Neural progenitor cell (in vitro differentiated cells): Measurements from ENCODE around the gene TMEM161B. TPM values are rescaled to one million over a fixed set of nuclear protein-coding genes. Genes with fewer than 3 reads are reported as not detected.

Experiments used
- DNase-seq: peaks from one replicate; pipeline ENCODE4 v3.0.0-alpha.2; 2016; ENCODE audit warnings: low spot score
- H2AFZ ChIP-seq: fragments of 200-600 bp; sonication (generic); replicated peaks from 2 replicates; pipeline ENCODE4 v1.6.1; 2016; ENCODE audit warnings: antibody characterized with exemption
- H3F3A ChIP-seq: fragments of 200-600 bp; sonication (generic); 2 replicates; pipeline ENCODE4 v1.6.1; 2016; ENCODE audit warnings: antibody characterized with exemption, low read depth
- H3K27ac ChIP-seq: fragments of 200-600 bp; sonication (generic); 2 replicates; pipeline ENCODE4 v1.5.1; 2016; ENCODE audit warnings: mild to moderate bottlenecking
- H3K27me3 ChIP-seq: fragments of 200-600 bp; sonication (generic); 2 replicates; pipeline ENCODE4 v1.6.1; 2016; ENCODE audit warnings: mild to moderate bottlenecking, moderate library complexity
- H3K36me3 ChIP-seq: fragments of 200-600 bp; sonication (generic); 2 replicates; pipeline ENCODE4 v1.5.1; 2016
- H3K4me1 ChIP-seq: fragments of 200-600 bp; sonication (generic); 2 replicates; pipeline ENCODE4 v1.6.1; 2016; ENCODE audit warnings: mixed run types
- H3K4me2 ChIP-seq: fragments of 200-600 bp; sonication (generic); 2 replicates; pipeline ENCODE4 v1.6.1; 2016
- H3K4me3 ChIP-seq: fragments of 200-600 bp; sonication (generic); 2 replicates; pipeline ENCODE4 v1.5.1; 2016
- H3K79me2 ChIP-seq: fragments of 200-600 bp; sonication (generic); 2 replicates; pipeline ENCODE4 v1.6.1; 2016; ENCODE audit warnings: low read depth
- H3K9ac ChIP-seq: fragments of 200-600 bp; sonication (generic); 2 replicates; pipeline ENCODE4 v1.6.1; 2016
- H3K9me3 ChIP-seq: fragments of 200-600 bp; sonication (generic); 2 replicates; pipeline ENCODE4 v1.5.1; 2016; ENCODE audit warnings: low read depth
- H4K20me1 ChIP-seq: fragments of 200-600 bp; sonication (generic); 2 replicates; pipeline ENCODE4 v1.6.1; 2016; ENCODE audit warnings: low read depth
- H3K27ac Mint-ChIP-seq: 3 replicates; pipeline ENCODE4 v1.8.0; 2021; ENCODE audit warnings: mixed read lengths
- H3K27me3 Mint-ChIP-seq: 2 replicates; pipeline ENCODE4 v1.8.0; 2022; ENCODE audit warnings: low read depth, mild to moderate bottlenecking, inconsistent platforms, moderate library complexity, mixed read lengths; ENCODE audit not compliant: insufficient read depth
- H3K36me3 Mint-ChIP-seq: 3 replicates; pipeline ENCODE4 v1.8.0; 2021; ENCODE audit warnings: mixed read lengths
- H3K4me1 Mint-ChIP-seq: 3 replicates; pipeline ENCODE4 v1.8.0; 2021; ENCODE audit warnings: mixed read lengths
- H3K4me3 Mint-ChIP-seq: 3 replicates; pipeline ENCODE4 v1.8.0; 2021; ENCODE audit warnings: mild to moderate bottlenecking, moderate library complexity, mixed read lengths
- H3K9me3 Mint-ChIP-seq: 3 replicates; pipeline ENCODE4 v1.8.0; 2020; ENCODE audit warnings: mixed read lengths
- CTCF ChIP-seq: fragments of 200-600 bp; sonication (generic); IDR thresholded peaks from 2 replicates; pipeline ENCODE4 v1.5.1; 2017; ENCODE audit warnings: antibody characterized with exemption, mild to moderate bottlenecking
- EZH2 ChIP-seq: fragments of 200-600 bp; sonication (generic); IDR thresholded peaks from 2 replicates; pipeline ENCODE4 v1.6.1; 2017; ENCODE audit warnings: antibody characterized with exemption, mild to moderate bottlenecking, moderate library complexity
- EZH2phosphoT487 ChIP-seq: fragments of 200-600 bp; sonication (generic); IDR thresholded peaks from 2 replicates; pipeline ENCODE4 v1.6.1; 2017; ENCODE audit warnings: antibody characterized with exemption
- total RNA-seq: library from RNA; depleted of rRNA; stranded (reverse); fragments of >200 nt; gene quantifications from 2 replicates; pipeline ENCODE4 v1.2.3, GENCODE V29; 2015; ENCODE audit warnings: low replicate concordance

The TMEM161B gene
- total RNA-seq, 1 donor from 2014 or later = 46.1 TPM

DNA sequence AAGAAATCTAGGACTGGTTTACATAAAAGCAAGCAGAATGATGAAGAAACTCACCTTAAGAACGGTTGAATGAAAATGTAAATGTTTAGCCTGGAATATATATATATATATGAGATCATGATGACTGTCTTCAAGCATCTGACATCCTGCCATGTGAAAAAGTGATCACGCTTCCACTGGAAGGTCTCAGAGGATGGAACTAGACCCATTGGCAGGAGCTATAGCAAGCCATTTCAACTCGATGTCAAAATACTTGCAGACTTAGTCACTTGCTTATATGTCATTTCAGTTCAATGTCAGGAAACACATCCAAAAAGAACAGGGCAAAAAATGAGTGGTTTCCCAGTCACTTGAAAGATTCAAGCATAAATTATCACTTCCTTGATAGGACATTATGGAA is 22.2 kb upstream of the TMEM161B start:
- H3F3A ChIP-seq = no peaks in the 10 kb centered on the region
- H3K4me3 ChIP-seq = no peak overlapping the region
- no peaks in the 10 kb centered on the region for H3K27me3 Mint-ChIP-seq
- no peaks in the 10 kb centered on the region for H3K4me1 Mint-ChIP-seq
- H3K36me3 Mint-ChIP-seq = peaks cover 10% of the 10 kb centered on the region
- H3K79me2 ChIP-seq = no peaks in the 10 kb centered on the region
- H4K20me1 ChIP-seq = no peaks in the 10 kb centered on the region
- H3K9ac ChIP-seq = no peak overlapping the region
- TF ChIP-seq EZH2 = no peak
- TF ChIP-seq CTCF = no peak
- TF ChIP-seq EZH2phosphoT487 = no peak
- H2AFZ ChIP-seq = no peak overlapping the region
- H3K4me3 Mint-ChIP-seq = no peak overlapping the region
- no peak for DNase-seq
- no peaks in the 10 kb centered on the region for H3K36me3 ChIP-seq
- H3K9me3 Mint-ChIP-seq = peaks cover 3% of the 10 kb centered on the region
- no peak overlapping the region for H3K27ac ChIP-seq
- H3K27me3 ChIP-seq = no peaks in the 10 kb centered on the region
- H3K27ac Mint-ChIP-seq = no peak overlapping the region
- no peaks in the 10 kb centered on the region for H3K4me1 ChIP-seq
- H3K9me3 ChIP-seq = no peaks in the 10 kb centered on the region
- H3K4me2 ChIP-seq = no peak overlapping the region

GRCh38 chr5:88288528-88289197 is 20.0 kb upstream of the TMEM161B start:
- Histone ChIP-seq H3K36me3 (no peaks in the 10 kb centered on the region), H3K9ac (no peak overlapping the region), H3K4me1 (no peaks in the 10 kb centered on the region), H3K9me3 (no peaks in the 10 kb centered on the region), H3F3A (no peaks in the 10 kb centered on the region), H3K4me3 (no peak overlapping the region), H3K79me2 (no peaks in the 10 kb centered on the region), H3K27ac (no peak overlapping the region), H3K4me2 (no peak overlapping the region), H4K20me1 (no peaks in the 10 kb centered on the region), H2AFZ (no peak overlapping the region), H3K27me3 (no peaks in the 10 kb centered on the region)
- H3K27me3 Mint-ChIP-seq = no peaks in the 10 kb centered on the region
- peaks cover 9% of the 10 kb centered on the region for H3K36me3 Mint-ChIP-seq
- H3K4me3 Mint-ChIP-seq = no peak overlapping the region
- H3K4me1 Mint-ChIP-seq = no peaks in the 10 kb centered on the region
- TF ChIP-seq CTCF (no peak), EZH2phosphoT487 (no peak), EZH2 (no peak)
- DNase-seq = no peak
- no peaks in the 10 kb centered on the region for H3K9me3 Mint-ChIP-seq
- H3K27ac Mint-ChIP-seq = peak overlapping the region; percentile 13

- Histone ChIP-seq H3K27me3 (no peaks in the 10 kb centered on the region), H4K20me1 (no peaks in the 10 kb centered on the region), H3K36me3 (no peaks in the 10 kb centered on the region), H3K79me2 (no peaks in the 10 kb centered on the region), H3K27ac (no peak overlapping the region), H3F3A (no peaks in the 10 kb centered on the region), H3K9me3 (no peaks in the 10 kb centered on the region), H3K4me3 (no peak overlapping the region), H3K4me2 (no peak overlapping the region), H3K9ac (no peak overlapping the region), H2AFZ (no peak overlapping the region), H3K4me1 (no peaks in the 10 kb centered on the region)
- Mint-ChIP-seq H3K9me3 (no peaks in the 10 kb centered on the region), H3K27me3 (no peaks in the 10 kb centered on the region), H3K4me1 (no peaks in the 10 kb centered on the region), H3K27ac (no peak overlapping the region), H3K36me3 (peaks cover 9% of the 10 kb centered on the region), H3K4me3 (no peak overlapping the region)
- DNase-seq = no peak
- TF ChIP-seq CTCF (no peak), EZH2phosphoT487 (no peak), EZH2 (no peak)
Observed at GRCh38 chr5:88287846-88288527, 19.3 kb upstream of the TMEM161B start.
